Cardiac septum (tissue), 1 donor: ENCODE results near the gene DDOST. TPM values are rescaled to one million over a fixed set of nuclear protein-coding genes. Genes with fewer than 3 reads are reported as not detected.
A peak's percentile ranks its signal among the peaks of the same experiment; 100 is the strongest.
"Not testable (repeated sequence)": the region's sequence is repeated elsewhere in the genome, so short reads cannot be mapped to it uniquely, and the experiment has no call there.

Experiments used
- DNase-seq: peaks from one replicate; pipeline ENCODE4 v3.0.0-alpha.2; 2020; ENCODE audit warnings: low spot score
- intact Hi-C: fragments of 100-400 bp; cut with DNase I; formaldehyde crosslinking; loops from one replicate; pipeline ENCODE4 v1.14.0; 2022
- total RNA-seq: library from RNA; stranded (reverse); fragmentation: NEBNext Ultra II Directional; extraction: Animal tissue kit (Norgen Biotek cat#: 25700); gene quantifications from one replicate; pipeline ENCODE4 v1.2.1, GENCODE V29; 2021
- donor health status: DM: no; HTN: no; CAD: no.

Gene DDOST
- total RNA-seq, 1 donor from 2014 or later, result 108 TPM

- DNase-seq, result peak; percentile 94
- intact Hi-C loops, result loop anchor here (2.0 kb wide), 2 partner anchors 59 to 111 kb away; no protein-coding TSS in a partner anchor
Observed at GRCh38 chr1:20633190-20634064, 27.7 kb downstream of the DDOST start, which contains the start of gene PINK1. TSS of gene PINK1 (plus strand) at chr1:20633458. CDS start at chr1:20633549, 91 bp downstream.

GRCh38 chr1:20632386-20632785 is 28.8 kb downstream of the DDOST start:
- intact Hi-C loops, result loop anchor here (2.0 kb wide), 2 partner anchors 58 to 110 kb away; no protein-coding TSS in a partner anchor

DNA sequence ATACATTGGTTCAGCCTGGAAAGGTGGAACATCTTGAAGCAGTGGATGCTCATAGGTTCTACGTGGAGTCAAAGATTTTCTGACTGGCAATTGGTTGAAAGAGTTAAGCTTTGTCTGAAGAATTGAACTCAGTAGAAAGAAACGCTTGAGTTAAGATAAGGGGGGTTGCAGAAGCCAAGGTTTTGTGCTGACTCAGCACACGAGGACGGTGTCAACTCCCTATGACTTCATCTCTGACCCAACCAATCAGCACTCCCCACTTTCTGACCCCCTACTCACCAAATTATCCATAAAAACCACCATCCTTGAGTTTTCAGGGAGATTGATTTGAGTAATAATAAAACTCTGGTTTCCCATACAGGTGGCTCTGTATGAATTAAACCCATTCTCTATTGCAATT is 30.4 kb downstream of the DDOST start:
- DNase-seq, result no peak
- intact Hi-C loops, result no loop called here

More at GRCh38 chr1:20632386-20632785, 28.8 kb downstream of the DDOST start:
- DNase-seq, result no peak

DNA sequence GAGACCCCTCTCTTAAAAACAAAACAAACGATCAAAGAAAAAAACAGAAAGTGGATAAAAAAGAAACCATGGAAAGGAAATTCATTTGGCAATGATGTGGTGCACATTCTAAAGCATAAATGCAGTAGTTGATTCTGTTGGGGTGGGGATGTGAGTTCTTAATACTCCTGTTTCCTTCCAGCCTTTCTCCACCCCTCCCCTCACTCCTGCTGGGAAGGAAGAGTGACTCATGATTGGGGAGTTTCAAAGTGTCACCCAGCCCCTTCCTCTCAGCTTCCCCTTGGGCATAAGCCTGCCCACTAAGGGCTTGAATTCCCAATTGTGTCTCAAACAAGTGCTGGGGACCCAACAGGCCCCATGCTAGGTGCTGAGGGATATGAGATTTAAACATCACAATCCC is 34.6 kb downstream of the DDOST start:
- intact Hi-C loops, result no loop called here
- DNase-seq, result no peak

GRCh38 chr1:20626098-20626427 is 35.1 kb downstream of the DDOST start:
- intact Hi-C loops, result no loop called here
- DNase-seq, result no peak

- intact Hi-C loops, result no loop called here
- DNase-seq, result no peak
Observed at GRCh38 chr1:20625176-20626097, 35.7 kb downstream of the DDOST start.

DNA sequence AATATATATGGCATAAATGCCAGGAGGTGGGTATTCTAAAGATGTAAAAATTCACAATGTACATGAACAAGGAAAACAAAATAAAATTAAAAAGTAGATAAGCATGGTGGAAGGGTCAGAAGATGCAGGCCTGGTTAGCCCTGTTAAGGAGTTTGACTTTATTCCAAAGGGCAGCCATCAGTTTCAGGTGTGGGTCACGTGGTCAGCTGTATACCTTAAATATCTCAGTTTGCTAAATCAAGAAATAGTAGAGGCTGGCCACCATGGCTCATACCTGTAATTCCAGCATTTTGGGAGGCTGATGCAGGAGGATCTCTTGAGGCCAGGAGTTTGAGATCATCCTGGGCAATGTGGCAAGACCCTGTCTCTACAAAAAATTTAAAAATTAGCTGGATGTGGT is 36.5 kb downstream of the DDOST start:
- no peak for DNase-seq
- intact Hi-C loops, result no loop called here

GRCh38 chr1:20621012-20621411 is 40.2 kb downstream of the DDOST start:
- DNase-seq, result no peak
- intact Hi-C loops, result no loop called here

GRCh38 chr1:20619999-20620398 is 41.2 kb downstream of the DDOST start:
- DNase-seq, result no peak
- intact Hi-C loops, result no loop called here

DNA sequence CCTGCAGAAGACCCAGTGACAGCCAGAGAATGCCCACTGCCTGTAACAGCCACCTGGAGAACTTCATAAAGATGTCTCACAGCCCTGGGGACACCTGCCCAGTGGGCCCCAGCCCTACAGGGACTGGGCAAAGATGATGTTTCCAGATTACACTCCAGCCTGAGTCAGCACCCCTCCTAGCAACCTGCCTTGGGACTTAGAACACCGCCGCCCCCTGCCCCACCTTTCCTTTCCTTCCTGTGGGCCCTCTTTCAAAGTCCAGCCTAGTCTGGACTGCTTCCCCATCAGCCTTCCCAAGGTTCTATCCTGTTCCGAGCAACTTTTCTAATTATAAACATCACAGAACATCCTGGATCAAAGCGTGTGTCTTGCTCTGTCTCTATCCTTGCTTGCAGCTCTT is 42.6 kb downstream of the DDOST start:
- DNase-seq, result no peak
- intact Hi-C loops, result no loop called here

GRCh38 chr1:20616847-20617487 is 44.2 kb downstream of the DDOST start:
- no peak for DNase-seq
- intact Hi-C loops, result no loop called here

DNA sequence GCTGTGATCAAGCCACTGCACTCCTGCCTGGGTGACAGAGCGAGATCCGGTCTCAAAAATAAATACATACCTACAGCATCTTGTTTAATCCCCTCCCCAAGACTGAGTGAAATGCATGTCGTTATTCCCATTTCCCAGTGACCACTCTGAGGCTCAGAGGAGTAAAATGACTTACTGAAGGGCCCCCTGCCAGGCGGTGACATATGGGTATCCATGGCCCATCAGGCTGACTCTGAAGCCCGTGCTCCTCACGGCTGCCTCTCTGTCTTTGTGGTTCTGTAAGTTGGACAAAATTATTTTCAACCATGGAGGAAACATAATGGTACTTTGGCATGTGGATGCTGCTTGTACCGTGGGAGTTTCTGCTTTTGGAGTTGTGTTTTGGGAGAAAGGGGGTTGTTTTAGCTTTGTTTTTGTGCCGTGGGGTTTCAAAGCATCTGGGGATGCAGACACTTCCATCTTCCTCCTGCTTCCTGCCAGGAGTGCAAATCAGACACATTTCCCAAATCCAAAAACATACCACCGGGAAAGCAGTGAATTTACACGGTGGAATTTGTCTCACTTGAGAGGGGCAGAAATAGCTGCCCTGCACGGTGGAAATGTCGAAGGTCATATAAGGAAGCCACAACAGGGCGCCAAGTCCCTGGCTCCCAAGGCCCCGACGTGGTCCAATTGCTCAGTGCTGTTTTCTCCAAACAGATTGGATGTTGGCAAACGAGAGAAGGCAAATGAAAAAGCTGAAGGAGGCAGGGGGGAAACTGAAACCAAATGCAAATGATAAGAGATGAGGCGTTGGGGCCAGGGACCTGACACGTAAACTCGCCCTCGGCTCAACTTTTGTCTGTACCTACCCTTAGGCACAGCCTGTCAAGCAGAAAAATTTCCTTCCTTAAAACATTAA is 45.0 kb downstream of the DDOST start:
- no peak for DNase-seq
- intact Hi-C loops, result no loop called here

- no peak for DNase-seq
Observed at GRCh38 chr1:20614131-20614579, 47.0 kb downstream of the DDOST start.

DNA sequence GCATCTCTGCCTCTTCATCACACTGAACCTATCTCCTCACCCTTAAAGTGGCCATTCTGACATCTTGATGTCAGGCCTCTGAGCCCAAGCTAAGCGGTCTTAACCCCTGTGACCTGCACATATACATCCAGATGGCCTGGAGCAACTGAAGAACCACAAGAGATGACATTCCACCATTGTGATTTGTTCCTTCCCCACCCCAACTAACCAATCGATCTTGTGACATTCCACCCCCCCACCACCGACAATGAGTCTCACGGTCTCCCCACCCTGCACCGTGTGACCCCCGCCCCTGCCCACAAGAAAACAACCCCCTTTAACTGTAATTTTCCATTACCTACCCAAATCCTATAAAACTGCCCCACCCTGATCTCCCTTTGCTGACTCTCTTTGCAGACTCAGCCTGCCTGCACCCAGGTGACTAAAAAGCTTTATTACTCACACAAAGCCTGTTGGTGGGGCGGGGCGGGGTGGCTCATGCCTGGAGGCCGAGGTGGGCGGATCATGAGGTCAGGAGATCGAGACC is 48.9 kb downstream of the DDOST start:
- intact Hi-C loops, result no loop called here
- DNase-seq, result no peak

More at GRCh38 chr1:20614131-20614579, 47.0 kb downstream of the DDOST start:
- intact Hi-C loops, result no loop called here

GRCh38 chr1:20611652-20612051 is 49.5 kb downstream of the DDOST start:
- no peak for DNase-seq
- intact Hi-C loops, result no loop called here

GRCh38 chr1:20610970-20611369 is 50.2 kb downstream of the DDOST start:
- DNase-seq, result no peak
- intact Hi-C loops, result no loop called here

- intact Hi-C loops, result no loop called here
- DNase-seq, result no peak
Observed at GRCh38 chr1:20609541-20609940, 51.6 kb downstream of the DDOST start.

DNA sequence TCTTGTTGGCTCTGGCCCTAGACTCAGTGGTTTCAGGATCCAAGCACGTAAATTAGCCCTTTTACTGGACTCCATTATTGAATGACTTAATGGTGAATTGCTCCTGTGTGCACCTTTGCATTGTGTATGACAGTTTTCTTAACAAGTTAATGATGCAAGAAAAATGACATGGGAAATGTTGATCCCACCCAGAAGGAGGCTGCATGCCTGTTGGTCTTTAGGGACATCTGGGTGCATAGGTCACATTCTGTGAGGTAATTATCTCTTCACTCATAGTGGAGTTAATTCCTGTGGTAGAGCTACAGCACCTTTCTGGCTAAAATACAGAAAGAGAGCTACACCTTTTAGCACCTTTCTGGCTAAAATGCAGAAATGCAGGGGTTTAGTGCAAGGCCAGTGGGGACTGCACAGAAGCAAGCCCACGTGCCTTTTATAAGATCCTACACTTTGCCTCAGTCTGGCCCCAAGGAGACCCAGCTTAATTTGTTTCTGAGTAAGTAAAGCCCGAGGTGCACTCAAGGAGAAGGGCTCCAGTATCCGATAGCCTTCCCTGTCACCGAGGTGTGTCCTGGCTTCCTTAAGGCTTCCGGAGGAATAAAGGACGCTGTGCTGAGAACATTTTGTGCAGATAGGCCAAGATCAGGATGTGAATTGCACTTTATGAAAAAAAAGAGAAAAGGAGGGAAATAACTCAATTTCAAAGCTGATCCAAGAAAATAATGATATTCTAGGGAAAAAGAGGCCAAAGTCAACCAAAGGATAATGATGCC is 54.2 kb downstream of the DDOST start:
- DNase-seq, intact Hi-C loops: not testable (repeated sequence)
